Measurements from ENCODE around the gene CADM2. TPM values are rescaled to one million over a fixed set of nuclear protein-coding genes. Genes with fewer than 3 reads are reported as not detected.

CADM2 gene
- total RNA-seq, 1 experiment from 2014 or later, result not detected

DNA sequence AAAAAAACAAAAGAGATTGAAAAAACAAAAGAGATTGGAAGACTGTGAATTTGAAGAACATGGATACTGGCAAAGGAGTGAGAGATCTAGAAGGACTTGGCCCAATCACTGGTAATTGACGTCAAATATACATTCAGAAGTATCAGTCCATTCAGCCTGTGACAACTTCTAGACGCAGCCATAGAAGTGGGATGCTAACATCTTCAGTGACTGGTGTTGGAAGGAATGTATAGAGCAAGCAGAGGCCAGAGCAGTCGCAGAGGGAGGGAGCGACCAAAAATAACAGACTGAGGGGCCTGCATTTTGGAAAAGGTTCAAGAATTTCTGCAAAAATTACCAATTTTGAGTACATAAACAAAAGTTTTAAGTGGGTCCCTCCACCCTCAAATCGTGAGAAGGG lies 473.3 kb downstream of the CADM2 start:
- Histone ChIP-seq H3K36me3 (ENCODE audit: control insufficient read depth, insufficient read depth, low read length) (no peaks in the 10 kb centered on the region), H3K4me3 (ENCODE audit: low read depth, low read length) (no peak overlapping the region), H3K9me3 (no peaks in the 10 kb centered on the region), H3K4me1 (no peaks in the 10 kb centered on the region), H3K27me3 (replicated peaks; ENCODE audit: control insufficient read depth, insufficient read depth, low read length) (no peaks in the 10 kb centered on the region)
- no peaks in the 10 kb centered on the region for H3K27me3 Mint-ChIP-seq (ENCODE audit: insufficient read depth, unreplicated experiment)
- H3K9me3 Mint-ChIP-seq (ENCODE audit: unreplicated experiment), result no peaks in the 10 kb centered on the region
- no peaks in the 10 kb centered on the region for H3K4me1 Mint-ChIP-seq (ENCODE audit: low read depth, unreplicated experiment)
- H3K4me3 Mint-ChIP-seq (ENCODE audit: unreplicated experiment), result no peak overlapping the region
- BruUV-seq (replicated peaks), result no TSS peak
- CTCF ChIA-PET, result no interaction called here
- no peak overlapping the region for H3K27ac Mint-ChIP-seq (ENCODE audit: unreplicated experiment)
- intact Hi-C loops (cut with micrococcal nuclease; ENCODE audit: unreplicated experiment), result no loop called here
- POLR2A ChIA-PET, result no interaction called here
- TF ChIP-seq, protein P1, sequence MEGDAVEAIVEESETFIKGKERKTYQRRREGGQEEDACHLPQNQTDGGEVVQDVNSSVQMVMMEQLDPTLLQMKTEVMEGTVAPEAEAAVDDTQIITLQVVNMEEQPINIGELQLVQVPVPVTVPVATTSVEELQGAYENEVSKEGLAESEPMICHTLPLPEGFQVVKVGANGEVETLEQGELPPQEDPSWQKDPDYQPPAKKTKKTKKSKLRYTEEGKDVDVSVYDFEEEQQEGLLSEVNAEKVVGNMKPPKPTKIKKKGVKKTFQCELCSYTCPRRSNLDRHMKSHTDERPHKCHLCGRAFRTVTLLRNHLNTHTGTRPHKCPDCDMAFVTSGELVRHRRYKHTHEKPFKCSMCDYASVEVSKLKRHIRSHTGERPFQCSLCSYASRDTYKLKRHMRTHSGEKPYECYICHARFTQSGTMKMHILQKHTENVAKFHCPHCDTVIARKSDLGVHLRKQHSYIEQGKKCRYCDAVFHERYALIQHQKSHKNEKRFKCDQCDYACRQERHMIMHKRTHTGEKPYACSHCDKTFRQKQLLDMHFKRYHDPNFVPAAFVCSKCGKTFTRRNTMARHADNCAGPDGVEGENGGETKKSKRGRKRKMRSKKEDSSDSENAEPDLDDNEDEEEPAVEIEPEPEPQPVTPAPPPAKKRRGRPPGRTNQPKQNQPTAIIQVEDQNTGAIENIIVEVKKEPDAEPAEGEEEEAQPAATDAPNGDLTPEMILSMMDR (IDR thresholded peaks at IDR 0.05; ENCODE audit: insufficient read depth in 1 of 2, low read depth in 1 of 2, low read length in 1 of 2, severe bottlenecking in 1 of 2, unreplicated experiment in 1 of 2), result no peak
- no peak for DNase-seq
- H3K36me3 Mint-ChIP-seq (ENCODE audit: insufficient read depth, unreplicated experiment), result no peaks in the 10 kb centered on the region

GRCh38 chr3:85433319-85433718 lies 474.5 kb downstream of the CADM2 start:
- Histone ChIP-seq H3K4me1 (no peaks in the 10 kb centered on the region), H3K9me3 (no peaks in the 10 kb centered on the region), H3K4me3 (ENCODE audit: low read depth, low read length) (no peak overlapping the region), H3K27me3 (replicated peaks; ENCODE audit: control insufficient read depth, insufficient read depth, low read length) (no peaks in the 10 kb centered on the region), H3K36me3 (ENCODE audit: control insufficient read depth, insufficient read depth, low read length) (no peaks in the 10 kb centered on the region)
- no TSS peak for BruUV-seq (replicated peaks)
- POLR2A ChIA-PET, result no interaction called here
- Mint-ChIP-seq H3K4me3 (ENCODE audit: unreplicated experiment) (no peak overlapping the region), H3K4me1 (ENCODE audit: low read depth, unreplicated experiment) (no peaks in the 10 kb centered on the region), H3K27me3 (ENCODE audit: insufficient read depth, unreplicated experiment) (no peaks in the 10 kb centered on the region), H3K9me3 (ENCODE audit: unreplicated experiment) (no peaks in the 10 kb centered on the region), H3K36me3 (ENCODE audit: insufficient read depth, unreplicated experiment) (no peaks in the 10 kb centered on the region), H3K27ac (ENCODE audit: unreplicated experiment) (no peak overlapping the region)
- TF ChIP-seq, protein P1 (IDR thresholded peaks at IDR 0.05; ENCODE audit: insufficient read depth in 1 of 2, low read depth in 1 of 2, low read length in 1 of 2, severe bottlenecking in 1 of 2, unreplicated experiment in 1 of 2), result no peak
- CTCF ChIA-PET, result no interaction called here
- DNase-seq, result no peak
- intact Hi-C loops (cut with micrococcal nuclease; ENCODE audit: unreplicated experiment), result no loop called here

GRCh38 chr3:85455561-85456200 lies 496.9 kb downstream of the CADM2 start:
- ChIA-PET CTCF (no interaction called here), POLR2A (no interaction called here)
- Histone ChIP-seq H3K36me3 (ENCODE audit: control insufficient read depth, insufficient read depth, low read length) (no peaks in the 10 kb centered on the region), H3K27me3 (replicated peaks; ENCODE audit: control insufficient read depth, insufficient read depth, low read length) (no peaks in the 10 kb centered on the region), H3K4me1 (no peaks in the 10 kb centered on the region), H3K4me3 (ENCODE audit: low read depth, low read length) (no peak overlapping the region), H3K9me3 (no peaks in the 10 kb centered on the region)
- Mint-ChIP-seq H3K4me3 (ENCODE audit: unreplicated experiment) (no peak overlapping the region), H3K9me3 (ENCODE audit: unreplicated experiment) (no peaks in the 10 kb centered on the region), H3K36me3 (ENCODE audit: insufficient read depth, unreplicated experiment) (no peaks in the 10 kb centered on the region), H3K27me3 (ENCODE audit: insufficient read depth, unreplicated experiment) (peaks cover 8% of the 10 kb centered on the region), H3K4me1 (ENCODE audit: low read depth, unreplicated experiment) (no peaks in the 10 kb centered on the region), H3K27ac (ENCODE audit: unreplicated experiment) (no peak overlapping the region)
- DNase-seq, result no peak
- TF ChIP-seq, protein P1 (IDR thresholded peaks at IDR 0.05; ENCODE audit: insufficient read depth in 1 of 2, low read depth in 1 of 2, low read length in 1 of 2, severe bottlenecking in 1 of 2, unreplicated experiment in 1 of 2), result no peak
- intact Hi-C loops (cut with micrococcal nuclease; ENCODE audit: unreplicated experiment), result no loop called here
- BruUV-seq (replicated peaks), result no TSS peak

Measured in Caco-2 (cell line).